Measurements from ENCODE around the gene FBLN7.

Gene FBLN7

DNA sequence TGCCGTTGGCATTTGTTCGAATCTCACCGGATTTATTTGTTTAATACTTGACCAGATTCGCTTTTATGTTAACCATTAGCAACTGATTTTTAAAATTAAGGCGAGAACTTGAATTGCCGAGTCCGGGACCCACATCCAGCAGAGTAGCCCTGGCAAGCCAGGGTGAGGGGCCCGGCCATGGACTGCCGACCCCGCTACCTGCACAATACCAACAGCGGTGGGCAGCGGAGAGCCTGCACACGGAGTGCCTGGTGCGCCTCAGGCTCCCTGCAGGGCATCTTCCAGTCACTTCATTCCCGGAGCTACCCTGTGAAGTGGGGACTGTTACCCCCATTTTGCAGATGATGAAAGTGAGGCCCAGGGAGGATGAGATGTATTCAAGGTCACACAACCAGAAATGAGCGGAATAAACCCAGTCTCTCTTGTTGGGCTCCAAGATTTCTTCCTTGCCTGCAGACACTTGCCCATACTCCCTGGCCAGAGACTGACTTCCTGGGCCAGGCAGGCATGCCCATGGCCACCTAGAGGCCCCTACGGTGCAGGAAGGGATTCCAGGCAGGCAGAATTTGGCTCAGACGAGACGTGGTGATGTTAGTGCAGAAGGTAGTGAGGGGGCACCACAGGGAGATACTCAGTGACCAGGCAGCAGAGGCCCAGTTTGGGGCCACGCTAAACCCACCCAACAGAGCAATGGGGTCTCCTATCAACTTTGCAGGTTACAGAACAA, 2.9 kb downstream of the FBLN7 start:
- no peak for DNase-seq

DNA sequence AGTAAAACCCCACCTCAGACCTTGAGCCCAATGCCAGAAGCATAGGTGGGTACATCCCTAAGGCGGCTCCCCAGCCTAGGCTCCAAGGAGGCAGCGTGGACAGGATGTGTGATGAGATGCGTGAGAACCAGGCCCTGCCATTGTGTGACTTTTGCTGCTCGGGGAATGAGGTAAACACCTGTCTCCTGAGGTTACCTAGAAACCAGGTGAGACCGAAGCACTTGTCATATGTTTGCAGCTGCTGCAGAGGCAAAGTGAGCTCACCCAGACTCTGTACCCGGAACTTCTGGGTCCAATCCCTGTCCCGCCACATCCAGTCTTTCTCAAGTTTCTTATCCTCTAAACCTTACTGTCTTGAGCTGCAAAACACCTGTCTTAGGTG, 3.4 kb downstream of the FBLN7 start:
- no peak for DNase-seq

DNA sequence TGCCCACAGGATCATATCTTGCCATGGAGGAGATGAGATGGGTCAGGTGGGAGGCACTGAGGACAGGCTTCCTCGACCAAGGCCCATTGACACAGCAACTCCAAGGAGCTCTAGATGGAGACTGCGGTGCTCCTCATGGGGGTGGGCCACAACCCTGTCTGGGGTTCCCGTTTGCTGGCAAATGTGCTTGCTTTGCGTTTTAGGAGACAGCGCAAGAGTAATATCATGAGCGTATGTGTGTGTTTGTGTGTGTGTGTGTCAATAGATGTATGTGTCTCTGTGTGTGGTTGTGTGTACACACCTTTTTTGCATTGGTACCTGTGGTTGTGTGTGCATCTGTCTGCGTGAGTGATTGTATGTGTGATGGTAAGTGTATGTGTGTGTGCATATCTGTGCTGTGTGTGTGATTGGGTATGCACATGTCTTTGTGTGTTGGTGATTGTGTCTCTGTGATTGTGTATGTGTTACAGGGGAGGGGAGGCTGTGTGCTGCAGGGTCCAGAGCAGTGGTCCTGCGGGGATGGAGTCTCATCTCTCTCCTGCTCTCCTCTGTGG, 4.4 kb downstream of the FBLN7 start:
- DNase-seq = no peak

DNA sequence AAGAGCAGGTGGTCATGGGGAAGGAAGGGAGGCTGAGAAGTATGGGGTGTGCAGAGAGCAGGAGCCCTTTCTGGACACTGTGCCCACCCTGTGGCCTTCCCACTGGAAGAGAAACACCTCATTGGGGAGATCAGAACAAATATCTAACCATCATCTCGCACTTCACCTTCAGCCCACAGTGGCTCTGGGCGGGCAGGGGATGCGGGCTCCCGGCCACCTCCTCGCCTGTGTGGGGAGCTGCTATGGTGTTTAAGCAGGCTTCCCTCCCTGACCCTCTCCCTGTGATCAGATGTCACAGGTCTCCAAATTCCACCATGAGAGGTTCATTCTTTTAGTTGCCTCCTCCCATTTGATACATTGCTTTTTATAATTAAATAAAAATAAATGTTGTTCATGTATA, 5.0 kb downstream of the FBLN7 start:
- no peak for DNase-seq

DNA sequence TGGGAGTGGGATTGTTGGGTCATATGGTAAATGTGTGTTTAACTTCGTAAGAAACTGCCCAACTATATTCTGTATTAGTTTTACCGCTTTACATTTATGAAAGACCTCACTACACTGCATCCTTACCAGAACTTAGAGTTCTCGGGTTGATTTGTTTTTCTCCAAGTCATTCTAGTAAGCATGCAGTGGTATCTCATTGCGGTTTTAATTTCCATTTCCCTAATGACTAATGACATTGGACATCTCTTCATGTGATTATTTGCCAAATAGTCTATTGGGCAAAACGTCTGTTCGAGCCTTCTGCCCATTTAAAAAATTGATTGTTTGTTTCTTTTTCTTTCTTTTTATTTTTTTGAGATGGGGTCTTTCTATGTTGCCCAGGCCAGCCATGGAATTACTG, 6.8 kb downstream of the FBLN7 start:
- no peak for DNase-seq

DNA sequence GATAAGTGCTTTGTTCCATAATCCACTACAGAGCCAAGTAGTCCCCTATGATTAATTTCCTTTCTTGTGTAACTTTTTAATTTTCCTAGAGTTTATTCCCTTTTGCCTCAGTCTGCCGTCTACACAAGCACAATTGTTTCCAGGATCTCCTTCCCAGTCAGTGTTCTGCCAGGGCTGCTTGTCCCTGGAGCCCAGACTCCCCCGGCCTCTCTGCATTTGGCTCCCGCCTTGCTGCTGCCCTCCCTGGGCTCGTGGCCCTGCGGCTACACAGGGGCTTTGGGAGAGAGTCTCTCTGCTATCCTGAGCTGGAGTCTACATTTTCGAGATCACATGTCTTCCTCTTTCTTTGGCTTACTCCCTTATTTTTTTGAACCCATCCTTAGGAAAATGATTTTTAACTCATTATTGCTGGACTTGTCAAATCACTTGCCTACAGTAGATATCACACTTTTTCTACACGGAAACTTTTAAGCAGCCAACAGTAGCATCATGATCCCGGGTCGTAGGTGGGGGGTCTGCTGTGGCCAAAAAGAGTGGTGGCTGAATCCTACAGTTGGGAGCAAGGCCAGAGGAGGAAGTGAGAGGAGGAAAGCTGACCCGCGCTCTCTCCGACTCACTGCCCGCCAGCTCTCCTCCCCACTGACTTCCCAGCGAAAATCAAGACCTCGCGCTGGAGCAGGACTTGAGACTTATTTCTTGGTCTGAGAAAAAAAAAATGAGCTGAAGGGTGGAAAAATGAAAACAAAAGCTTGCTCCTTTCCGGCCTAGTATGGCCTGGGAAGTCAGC, 9.4 kb downstream of the FBLN7 start:
- DNase-seq = no peak

DNA sequence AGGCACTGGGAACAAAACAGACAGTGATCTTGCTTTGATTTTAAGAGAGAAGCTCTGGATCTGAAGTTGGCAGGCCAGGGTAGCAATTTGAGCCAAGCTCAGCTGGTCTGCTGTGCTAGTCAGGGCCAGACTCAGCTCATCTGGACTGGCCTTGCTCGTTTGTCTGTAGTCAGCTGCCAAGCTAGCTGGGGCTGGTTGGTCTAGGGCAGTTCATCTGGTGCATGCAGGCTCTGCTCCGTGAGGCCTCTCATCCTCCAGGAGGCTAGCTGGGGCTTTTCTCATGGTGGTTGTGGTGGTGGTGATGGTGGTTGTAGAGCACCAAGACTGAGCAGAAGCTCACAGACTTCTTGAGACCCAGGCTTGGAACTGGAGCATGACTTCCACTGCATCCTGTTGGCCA, 10.3 kb downstream of the FBLN7 start:
- no peak for DNase-seq

DNA sequence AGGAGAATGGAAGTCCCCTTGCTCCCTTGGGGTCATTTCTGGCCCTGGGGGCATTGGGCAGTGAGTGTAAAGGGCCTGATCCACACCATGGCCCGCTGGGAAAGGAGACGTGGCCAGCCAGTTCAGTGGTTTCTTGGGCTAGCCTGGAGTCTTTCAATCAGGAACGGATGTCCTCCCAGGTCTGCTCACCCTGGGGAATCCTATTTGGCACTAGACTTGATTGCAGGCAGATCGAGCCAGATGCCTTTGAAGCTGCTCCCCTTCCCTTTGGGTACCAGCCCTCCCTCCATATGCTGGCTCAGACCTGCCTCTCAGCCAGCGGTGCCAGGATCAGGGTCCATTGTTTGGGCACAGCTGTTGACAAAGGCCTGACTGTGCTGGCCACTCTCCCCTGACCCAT, 11.0 kb downstream of the FBLN7 start:
- DNase-seq = no peak

DNA sequence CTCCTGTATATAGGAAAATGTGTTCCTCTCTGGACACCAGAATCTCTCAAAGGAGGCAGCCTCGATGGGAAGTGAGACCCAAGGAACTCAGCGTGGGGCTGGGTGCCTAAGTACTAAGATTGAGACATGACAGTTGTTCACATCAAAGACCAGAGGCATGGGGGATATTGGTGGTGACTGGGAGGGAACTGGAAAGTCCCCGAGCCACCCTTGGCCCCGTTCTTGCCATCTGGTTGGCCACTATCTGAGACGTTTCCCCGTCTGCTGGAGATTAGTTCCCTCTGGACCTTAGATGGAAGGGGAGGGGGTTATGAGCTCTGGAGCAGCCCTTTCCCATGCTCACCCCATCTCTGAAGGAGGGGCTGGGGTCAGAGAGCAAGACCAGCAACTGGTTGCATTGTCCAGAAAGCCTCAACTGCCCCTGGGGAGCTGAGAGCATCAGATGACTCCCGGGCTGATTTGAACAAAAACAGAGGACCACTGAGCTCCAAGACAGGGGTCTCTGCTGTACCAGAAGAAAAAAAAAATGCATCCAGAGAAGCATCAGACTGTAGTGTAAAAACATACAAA, 11.8 kb downstream of the FBLN7 start:
- DNase-seq = no peak

DNA sequence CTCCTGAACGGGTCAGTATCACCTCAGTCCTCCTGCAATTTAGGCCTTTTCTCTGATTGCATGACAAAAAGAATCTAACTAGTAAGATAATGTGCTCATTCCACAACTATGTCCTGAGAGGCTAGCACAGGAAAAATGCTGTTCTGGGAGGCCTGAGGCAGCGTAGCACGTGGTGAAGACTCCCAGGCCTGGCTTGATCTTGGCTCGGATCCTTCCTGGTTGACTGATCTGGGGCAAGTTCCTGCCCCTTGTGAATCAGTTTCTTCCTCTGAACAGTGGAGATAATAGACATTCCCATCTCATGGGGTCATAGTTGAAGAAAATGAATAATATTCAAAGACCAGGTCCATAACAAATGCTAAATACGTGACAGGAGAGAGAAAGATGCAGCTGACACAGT, 12.3 kb downstream of the FBLN7 start:
- DNase-seq = peak; percentile 93

DNA sequence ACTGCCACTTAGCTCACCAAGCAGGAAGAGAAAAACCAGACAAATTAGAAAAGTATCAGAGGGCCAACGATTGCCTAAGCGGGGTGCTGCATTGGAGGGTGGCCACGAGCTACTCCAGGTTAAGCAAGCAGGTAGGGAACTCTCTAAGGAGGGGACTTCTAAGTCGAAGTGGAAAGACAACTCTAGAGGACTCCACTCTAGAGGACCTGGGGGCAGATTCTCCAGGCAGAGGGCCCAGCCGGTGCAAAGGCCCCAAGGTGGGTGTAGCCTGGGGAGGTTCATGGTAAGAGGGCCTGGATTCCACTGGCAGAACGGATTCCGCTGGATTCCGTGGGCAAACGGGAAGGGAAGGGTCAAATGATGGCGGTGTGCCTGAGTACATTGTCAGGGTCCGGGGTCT, 12.7 kb downstream of the FBLN7 start:
- no peak for DNase-seq

DNA sequence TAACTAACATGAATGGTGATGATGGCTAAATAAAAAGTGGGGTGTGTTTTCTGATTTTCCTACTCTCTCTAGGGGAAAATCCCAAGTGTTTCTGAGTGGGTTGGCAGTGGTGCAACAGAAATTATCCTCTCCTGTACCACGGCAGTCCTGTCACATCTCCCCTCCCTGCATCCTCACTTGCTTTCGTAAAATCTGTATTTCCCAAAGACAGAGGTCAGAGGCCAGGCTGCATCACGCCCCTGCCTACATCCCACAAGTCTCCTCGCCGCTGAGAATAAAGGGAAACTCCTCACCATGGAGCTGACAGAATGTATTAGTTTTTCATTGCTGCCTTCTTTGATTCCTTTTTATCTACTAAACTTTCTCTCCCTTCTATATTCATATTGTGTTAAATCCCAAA, 13.1 kb downstream of the FBLN7 start:
- DNase-seq = no peak

DNA sequence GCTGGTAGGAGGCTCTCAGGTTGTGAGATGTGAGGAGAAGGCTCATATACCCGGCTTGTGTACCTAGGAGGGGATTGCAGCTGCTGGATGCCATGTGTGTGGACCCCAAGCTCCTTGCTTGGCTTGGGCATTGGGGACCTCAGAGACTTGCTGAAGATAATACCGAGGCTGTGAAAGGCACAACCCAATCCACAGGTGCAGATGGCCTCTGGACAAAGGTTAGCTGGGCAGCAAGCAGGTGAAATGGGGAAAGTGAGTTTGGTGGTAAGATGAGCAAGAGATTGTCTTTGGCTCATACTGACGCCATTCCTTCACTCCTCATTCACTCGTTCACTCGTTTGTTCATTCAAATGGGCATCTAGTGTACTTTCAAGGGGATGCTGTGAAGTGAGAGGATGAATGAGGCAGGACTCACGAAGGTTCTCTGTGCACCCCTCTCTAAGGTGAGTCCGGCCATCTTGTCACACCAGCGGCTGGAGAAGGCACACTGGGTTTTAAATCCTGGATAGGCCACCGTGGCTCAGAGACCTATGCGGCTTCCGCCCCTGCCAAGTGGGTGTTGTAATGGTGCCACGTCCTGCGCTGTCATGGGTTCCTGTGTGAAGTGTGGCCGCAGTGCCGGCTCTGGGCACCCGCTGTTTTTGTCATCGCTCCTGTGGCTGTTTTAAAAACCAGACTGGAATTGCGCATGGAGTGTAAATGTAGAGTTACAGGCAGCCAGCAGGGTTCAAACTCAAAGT, 13.7 kb downstream of the FBLN7 start:
- DNase-seq = no peak

DNA sequence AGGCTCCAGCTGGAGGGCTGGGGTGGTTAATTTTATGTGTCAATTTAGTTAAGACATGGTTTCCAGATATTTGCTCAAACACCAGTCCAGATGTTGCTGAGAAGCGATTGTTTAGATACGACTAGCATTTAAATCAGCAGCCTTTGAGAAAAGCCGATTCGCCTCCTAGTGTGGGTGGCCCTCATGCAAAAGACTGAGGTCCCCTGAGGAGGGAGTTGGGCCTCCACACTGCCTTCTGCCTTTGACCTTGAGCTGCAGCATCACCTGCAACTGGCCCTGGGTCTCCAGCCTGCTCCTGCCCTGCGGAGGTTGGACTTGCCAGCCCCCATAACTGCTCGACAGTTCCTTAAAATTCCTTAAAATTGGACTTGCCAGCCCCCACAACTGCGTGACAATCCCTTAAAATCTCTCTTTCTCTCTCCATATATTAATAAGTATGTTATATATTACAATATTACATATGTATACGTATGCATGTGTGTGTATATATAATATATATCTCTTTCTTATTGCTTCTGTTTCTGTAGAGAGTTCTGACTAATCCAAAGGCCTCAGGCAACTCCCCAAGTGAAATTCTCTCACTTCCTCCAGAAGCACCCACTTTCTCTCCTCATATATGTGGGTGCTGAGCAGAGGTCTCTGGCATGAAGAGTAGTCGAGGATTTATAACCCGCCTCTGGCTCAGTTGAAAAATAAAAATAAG, 14.4 kb downstream of the FBLN7 start:
- no peak for DNase-seq

DNA sequence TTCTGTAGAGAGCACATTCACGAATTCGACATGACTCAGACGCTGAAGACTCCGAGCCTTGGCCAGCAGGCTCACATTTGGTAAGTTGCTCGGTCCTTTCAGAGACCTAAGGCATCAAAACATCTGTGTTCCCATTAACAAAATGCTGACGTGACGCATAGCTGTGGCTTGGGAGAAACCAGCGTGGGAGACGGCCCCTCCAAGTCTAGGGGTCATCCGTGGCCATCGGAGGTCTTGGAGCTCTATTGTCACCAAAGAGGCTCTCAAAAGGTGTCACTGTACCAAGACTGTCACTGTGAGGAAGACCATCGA, 14.9 kb downstream of the FBLN7 start:
- peak; percentile 29 for DNase-seq

DNA sequence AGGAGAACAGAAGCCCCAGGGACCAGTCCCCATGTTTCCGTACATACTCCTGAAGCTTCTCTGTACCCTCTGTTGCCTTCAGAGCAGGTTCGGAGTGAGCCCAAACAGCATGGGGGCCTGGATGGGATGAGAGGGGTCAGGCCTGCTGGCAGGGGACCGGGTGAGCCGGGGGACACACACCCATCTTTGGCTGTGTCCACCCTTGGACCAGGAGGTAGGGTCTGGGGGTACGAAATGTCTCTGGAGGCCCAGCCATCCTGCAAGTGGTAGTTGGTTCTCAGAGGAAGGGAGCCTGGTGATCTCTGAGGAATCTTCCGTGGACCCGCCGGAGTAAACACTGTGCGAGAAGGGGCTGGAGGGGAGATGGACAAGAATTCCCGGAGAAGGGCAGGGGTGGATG, 15.3 kb downstream of the FBLN7 start:
- no peak for DNase-seq

DNA sequence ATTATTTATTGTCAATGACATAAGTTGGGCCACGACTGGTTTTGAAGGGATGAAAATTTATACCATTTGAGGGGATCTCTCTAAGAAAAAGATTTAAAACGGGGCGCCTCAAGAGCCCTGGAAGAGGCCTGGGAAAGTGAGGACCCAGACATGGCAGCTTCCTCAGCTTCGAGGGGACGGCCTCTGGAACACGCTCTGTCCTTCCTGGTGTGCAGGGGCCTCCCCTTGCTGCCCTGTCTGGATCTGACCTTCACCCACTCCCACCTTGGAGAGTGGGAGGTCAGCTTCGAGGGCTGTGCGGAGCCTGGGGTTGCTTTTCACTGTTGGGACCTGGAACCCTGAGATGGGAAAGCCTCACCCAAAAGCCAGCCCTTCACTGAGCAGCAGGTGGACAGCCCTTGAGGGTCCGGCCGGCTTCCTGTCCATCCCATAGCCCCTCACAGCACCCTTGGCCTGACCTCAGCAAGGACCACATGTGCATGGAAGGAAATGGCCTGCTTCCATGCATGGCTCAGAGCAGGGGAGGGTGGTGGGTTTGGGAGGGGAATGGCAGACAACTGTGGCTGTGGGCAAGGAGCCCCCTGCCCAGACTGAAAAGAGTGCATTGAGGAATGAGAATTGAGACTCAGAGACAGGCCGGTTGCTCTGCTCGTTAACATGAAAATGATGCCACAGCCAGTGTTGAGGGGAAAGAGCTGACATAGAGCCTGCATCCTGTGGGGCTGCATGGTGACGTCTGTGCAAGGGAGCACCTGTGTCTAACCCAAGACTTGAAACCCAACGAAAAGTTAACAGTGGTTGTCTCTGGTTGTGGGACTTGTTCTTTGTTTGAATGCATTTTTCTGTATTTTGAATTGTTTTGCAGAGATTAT, 16.3 kb downstream of the FBLN7 start:
- no peak for DNase-seq

DNA sequence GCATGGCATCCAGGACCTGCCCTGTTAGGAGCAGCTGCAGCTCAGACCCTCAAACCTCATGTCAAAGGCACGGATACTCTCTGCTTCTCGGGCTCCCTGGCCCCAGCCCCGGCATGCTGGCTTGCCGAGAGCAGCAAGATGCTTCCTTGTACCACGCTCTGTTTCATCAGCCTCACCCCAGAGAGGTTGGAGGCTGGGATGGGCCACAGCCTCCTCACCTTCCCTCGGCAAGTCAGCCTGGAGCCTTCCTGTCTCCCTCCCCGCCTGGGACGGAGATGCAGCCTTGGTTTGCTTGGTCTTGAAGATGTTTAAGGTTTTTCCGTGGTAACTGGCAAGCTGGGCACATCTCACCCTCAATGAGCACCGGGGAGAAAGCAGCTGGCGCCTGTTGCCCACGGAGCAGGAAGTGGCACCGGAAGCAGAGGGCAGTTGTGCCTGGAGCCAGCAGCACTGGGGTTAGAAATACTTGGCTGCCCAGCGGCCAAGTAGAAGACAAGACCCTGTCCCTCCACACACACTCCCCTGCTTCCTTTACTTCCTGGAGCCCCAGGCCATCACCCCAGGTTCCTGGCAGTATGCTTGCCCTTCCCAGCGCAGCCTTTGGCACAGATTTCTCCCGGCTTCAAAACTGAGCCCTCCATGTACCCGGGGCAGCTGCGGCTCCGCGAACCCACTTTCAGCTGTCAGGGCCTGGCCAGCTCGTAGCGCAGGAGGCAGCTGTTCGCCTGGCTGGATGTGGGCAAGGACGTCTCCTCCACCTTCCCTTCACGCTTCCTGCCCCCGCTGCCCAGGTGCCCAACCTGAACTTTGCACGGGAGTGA, 17.4 kb downstream of the FBLN7 start:
- no peak for DNase-seq

DNA sequence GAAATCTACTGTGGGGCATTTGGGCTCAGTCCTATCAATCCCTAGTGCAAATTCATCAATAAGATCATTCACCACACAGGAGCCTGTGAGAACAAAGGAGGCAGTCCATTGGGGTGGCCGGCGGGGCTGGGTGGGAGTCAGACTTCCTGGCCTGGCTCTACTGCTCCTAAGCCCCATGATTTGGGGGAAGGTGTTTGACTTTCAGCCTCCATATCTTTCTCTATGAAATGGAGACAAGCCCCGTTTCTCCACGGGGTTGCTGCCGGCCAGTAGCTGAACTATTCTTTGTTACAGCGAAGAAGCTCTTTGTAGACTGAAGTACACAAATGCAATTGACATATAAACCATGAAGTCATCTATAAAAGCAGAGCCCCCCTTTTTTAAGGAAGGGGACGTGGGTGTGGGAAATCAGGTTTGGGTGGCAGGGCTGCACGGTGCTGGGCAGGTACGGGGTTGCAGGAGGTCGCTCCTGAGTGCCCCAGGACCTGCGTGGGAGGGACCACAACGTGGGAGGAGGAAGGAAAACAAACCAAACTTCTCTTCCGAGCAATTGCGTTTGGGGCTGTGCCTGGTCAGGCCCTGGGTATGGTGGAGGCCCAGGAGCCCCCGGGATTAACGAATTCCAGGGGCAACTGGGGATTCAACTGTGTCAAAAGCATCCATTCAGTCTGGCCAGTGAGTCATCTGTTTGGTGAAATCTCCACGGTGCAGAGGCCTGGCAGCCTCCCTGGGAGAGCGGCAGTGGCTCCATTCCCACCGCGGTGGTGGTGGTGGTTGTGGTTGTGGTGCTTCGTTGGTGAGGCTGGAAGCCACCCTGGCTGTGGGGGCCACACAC, 18.2 kb downstream of the FBLN7 start:
- peak; percentile 56 for DNase-seq

DNA sequence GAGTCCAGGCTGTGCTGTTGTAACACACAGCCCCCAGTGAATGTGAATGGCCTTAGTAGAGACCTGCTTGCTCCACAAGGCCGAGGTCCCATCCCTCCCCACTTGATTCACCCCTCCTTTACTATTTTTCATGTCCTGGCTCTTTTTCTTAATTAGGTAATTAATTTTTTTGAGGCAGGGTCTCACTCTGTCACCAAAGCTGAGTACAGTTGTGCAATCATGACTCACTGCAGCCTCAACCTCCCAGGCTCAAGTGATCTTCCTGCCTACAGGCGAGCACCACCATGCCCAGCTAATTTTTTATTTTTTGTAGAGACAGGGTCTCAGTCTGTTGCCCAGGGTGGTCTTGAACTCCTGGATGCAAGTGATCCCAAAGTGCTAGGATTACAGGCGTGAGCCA, 19.3 kb downstream of the FBLN7 start:
- DNase-seq = no peak
